CD4-positive, alpha-beta T cell treated with Interleukin-4 for 4 hours (primary cell): Measurements from ENCODE around the gene UBE3D.
"Not testable (repeated sequence)": the region's sequence is repeated elsewhere in the genome, so short reads cannot be mapped to it uniquely, and the experiment has no call there.

Experiments
- DNase-seq: peaks from one replicate; pipeline ENCODE4 v3.0.0-alpha.2; 2020

Gene UBE3D

DNA sequence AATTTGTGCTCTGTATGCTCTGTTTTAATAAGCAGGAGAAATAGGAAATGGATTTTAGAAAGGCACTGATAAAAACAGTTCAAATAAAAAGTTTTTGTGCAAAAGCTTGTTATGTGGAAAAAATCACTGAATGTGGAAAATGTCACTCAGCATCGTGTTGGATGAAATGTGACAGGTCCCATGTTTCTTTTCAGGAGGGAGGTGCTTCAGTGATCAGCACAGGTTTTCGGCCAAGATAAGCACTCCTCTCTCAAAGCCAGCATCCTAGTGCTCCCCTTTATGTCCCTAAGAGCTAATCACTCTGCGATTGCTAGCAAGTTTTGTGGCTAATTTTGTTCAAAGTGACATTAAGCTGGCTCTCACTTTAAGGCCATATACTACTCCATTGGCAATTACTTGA is 12.0 kb downstream of the UBE3D start:
- DNase-seq: no peak

DNA sequence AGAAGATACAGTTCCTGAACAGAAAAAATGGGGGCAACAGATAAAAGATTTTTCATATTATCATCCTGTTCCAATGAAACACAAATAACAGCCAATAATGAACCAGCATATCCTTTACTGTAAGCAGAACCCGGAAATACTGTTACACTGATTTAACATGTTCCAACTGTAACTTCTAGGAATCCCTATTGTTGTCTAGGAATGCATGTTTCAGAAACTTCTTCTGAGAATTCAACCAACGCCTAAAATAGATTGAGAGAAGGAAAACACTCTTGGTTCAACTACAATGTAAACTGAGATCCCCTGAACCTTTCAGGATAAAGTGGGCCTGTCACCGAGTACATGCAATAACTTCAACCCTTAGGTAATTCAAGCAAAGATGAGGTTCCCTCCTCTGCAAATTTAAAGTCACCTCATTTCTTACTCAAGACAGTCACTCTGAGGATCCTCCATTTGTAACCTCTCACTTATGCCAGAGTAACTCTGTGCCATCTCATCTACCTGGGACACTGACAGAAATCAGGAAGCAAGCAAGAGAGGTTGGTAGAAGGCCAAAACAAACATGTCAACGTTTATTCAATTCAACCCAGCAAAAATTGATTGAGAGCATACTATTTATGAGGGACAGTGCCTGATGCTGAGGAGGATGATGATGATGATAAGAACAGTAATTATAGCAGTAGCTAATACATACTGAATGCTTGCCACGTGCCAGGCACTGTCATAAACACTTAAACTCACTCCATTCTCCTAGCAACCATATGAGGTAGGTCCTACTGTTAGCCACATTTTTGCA is 14.1 kb downstream of the UBE3D start:
- DNase-seq: no peak

DNA sequence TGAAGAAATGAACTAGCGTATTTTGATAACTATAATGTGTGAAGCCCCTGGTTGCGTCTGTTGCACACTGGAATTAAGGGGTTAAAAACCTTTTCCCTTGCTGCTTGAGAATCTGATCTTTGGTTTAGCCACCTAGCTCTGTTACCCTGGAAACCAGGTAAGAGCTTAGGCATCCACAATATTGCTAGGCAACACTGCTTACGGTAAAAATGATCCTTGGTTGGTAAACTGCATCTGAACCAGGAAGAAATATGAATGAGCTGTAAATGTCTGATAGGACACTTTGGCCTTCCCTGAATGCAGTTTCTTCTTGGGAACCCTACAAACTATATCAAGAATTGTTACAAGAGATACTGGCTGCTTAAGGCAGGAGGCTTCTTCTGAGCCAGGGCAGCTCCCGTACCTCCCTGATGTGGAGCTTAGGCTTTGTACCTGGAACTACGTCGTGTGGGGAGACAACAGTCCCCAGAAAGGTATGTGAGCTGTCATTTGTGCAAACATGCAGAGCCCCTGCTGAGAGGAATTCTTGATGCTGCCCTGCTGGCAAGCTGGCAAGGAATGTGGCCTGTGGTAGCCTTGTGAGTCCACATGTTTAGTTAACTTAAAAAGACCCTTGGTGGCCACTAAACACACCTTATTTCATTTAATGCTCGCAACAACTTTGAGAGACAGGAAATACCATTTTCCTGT is 18.4 kb downstream of the UBE3D start:
- no peak for DNase-seq

DNA sequence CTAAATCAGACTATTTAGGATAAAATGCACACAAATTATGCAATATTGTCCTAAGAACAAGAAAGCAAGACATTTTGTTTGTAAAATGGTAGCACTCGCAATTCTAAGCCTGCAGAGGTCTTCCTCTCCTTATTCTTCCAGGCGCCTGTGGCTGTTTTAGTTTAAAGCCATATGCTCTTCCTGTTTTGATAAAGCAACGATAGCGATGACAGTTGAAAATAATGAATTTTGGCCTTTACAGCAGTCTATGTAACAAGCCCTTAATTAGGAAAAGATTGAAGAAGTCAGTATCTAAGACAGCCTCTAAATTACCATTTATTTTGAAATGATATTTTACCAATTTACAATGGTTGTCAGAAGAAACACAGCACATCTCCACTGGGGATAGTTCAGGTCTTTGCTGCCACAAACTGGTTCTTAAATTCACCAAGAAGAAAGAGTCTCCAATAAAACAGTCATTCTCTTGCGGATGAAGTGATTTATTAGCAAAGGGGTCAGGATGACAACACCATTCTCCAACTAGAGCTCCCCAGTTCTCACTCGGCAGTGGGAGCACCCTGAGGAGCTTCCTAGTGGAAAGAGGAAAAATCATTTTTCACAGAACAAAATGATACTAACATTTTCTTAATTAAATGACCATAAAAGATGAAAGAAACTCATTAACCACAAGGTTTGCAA is 21.4 kb downstream of the UBE3D start:
- DNase-seq: no peak

DNA sequence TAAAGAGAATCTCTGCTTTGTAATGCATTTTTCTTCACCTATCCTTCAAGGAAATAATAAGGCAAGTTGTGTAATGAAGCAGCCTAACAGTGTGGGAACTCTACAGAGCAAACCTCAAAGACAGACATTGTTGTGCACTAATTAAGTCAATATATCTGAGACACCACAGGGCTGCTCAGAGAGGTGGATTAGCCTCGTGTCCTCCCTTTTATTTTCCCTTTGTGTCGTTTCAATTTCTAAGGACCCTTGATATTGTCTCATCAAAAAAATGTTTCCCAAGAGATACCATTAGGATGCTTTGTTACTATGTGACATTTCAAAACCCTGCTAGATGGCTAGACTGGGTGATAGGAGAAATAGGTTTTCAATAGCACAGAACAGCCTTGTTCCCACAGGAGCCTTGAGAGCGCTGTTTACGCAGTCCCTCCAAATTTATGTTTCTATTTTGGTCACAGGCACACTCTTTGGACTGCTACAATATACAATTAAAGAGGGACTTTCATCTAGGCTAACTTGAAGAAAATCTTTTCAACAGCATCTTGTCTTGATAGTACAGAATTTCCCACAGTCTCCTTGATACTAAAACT is 23.1 kb downstream of the UBE3D start:
- no peak for DNase-seq

DNA sequence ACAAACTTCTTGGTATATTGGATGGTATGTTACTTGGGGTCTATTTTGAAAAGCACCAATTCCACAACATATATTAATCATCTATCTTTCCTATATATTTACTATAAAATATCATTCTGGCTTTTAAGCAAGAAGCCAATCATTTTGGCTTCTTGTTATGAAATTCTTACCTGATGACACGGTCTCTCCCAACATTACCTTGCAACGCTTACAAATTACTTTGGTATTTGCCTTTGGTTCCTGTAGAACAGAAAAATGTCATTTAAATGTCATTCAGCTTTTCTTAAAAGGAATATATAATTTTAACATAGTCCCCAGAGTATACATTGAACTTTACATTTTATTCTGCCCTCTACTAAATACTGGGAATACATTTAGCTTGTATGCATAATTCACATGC is 27.4 kb downstream of the UBE3D start:
- no peak for DNase-seq

DNA sequence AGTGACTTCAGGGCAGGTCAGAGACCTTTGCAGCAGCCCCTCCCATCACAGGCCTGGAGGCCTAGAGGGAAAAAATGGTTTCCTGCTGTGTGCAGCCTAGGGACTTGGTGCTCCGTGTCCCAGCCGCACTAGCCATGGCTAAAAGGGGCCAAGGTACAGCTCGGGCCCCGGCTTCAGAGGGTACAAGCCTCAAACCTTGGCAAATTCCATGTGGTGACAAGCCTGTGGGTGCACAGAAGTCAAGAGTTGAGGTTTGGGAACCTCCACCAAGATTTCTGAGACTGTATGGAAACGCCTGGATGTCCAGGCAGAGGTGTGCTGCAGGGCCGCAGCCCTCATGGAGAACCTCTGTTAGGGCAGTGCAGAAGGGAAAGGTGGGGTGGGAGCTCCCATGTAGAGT is 34.0 kb downstream of the UBE3D start:
- DNase-seq: no peak

DNA sequence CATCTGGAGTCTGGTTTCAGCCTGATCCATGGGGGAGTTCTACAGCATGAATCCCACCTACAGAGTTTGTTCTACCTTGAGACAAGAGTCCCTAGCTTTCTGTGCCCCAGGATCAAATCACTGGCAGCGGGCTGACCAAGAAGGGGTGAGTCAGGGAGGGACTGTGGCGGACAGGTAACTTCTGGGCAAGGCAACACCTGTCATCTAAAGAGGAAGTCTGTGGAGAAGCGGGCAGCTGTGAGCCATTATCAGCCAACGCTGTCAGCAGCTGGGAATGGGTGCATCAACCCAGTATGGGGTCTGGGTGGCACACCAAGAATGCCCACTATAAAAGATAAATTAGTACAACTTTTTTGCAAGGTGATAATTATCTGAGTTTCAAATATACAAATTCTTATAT is 45.9 kb downstream of the UBE3D start:
- no peak for DNase-seq

DNA sequence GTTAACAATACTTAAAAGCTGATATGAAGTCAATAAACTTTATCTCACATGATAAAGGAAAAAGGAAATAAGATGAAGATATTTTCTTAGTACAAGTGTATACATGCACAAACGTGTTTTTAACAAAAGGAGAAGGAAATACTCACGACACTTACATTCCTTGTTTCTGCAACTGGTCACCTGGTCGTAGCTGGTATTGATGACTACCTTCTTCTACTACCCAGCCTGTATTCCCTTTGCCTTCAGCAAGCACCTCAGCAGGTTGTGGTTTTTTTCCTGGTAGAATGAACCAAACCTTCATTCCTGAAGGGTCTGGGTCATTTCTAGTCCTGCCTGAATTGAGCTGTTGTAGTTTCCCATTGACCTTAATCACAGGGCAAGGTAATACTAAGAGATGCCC is 54.5 kb downstream of the UBE3D start:
- DNase-seq: not testable (repeated sequence)

DNA sequence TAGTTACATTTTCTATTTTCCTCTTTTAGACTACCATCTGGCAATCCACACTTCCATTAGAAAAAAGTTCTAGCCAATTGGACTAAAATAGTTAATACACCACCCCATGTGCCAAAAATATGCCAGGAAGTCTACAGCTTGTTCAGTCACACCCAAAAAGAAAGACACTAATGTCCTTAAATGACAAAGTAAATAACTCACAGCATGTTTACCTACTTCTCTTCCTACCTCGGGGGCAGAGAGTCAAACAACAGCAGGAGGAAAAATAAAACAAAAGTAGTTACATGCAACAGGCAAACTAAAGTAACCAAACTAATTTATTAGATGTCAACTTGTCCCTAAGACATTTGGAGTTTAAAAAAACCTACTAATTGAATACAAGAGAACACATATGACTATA is 57.0 kb downstream of the UBE3D start:
- no peak for DNase-seq

DNA sequence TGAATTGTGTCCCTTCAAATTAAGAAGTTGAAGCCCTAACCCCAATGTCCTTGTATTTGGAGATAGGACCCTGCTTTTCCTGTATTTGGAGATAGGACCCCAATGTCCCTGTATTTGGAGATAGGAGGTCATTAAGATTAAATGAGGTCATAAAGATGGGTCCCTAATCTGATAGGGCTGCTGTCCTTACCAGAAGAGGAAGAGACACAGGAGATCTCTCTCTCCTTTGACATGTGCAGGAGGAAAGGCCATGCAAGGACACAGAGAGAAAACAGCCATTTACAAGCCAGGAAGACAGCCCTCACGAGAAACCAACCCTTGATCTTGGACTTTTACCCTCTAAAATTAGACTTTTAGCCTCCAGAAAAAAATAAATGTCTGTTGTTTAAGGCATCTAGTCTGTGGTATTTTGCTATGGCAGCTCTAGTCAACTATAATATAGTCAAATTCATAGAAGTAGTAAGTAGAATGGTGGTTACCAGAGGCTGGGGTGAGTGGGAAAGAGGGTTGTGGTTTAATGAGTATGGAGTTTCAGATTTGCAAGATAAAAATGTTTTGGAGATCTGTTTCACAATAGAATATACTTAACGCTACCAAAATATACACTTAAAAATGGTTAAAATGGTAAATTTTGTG is 59.3 kb downstream of the UBE3D start:
- DNase-seq: no peak

DNA sequence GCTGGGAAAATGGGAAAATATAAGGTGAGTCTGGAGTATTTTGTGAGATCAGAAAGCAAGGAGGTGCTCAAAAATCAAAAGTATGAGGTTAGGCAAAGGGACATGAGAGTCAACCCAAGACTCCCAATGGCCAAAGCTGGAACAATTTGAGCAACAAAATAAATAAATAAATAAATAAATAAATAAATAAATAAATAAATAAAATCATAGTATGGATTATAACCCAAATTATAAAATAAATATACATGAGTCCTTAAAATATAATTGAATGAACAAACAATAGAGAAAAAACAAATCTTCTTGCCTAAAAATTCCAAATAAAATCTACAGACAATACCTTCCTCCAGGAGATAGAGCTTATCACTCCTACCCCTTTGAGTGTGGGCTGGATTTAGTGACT is 69.5 kb downstream of the UBE3D start:
- DNase-seq: no peak

DNA sequence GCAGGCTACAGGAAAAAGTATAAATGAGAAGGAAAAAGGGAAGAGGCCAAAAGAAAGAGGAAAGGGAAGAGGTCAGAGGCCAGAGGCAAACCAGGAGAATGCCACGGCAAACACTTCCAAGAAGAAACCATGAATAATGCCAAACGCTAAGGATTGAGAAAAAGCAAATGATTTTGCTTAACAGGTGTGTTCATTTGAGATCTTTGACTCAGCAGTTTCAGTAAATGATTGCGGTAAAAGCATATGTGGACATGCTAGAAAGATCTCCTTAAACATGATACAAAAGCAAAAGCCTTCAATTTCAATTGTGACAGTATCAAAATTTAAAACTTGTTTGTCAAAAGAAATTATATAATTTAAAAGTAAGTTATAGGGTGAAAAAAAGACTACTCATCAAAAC is 70.6 kb downstream of the UBE3D start:
- no peak for DNase-seq

DNA sequence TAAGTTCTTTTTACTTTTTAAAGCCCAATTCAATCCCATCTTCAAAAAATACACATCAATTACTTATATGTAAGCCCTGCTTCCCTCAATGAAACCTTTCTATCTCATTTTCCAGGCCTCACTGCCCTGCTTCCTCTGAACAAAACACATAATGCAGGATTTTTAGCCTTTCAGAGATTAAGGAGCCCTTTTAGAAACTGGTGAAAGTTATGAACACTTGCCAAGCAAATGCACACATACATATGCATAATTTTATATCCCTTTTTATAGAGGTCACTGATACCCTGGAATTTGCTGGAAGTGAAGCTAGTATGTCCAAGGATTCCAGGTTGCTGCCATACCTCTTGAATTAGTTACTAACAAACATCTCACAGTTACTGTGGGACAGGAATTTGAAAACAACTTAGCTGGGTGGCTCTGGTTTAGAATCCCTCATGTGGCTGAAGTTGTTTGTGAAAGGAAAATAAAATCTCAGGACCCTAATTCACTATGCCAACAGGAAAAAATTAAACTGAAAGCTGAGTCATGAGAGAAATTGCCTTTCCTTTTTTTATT is 75.8 kb downstream of the UBE3D start:
- no peak for DNase-seq

DNA sequence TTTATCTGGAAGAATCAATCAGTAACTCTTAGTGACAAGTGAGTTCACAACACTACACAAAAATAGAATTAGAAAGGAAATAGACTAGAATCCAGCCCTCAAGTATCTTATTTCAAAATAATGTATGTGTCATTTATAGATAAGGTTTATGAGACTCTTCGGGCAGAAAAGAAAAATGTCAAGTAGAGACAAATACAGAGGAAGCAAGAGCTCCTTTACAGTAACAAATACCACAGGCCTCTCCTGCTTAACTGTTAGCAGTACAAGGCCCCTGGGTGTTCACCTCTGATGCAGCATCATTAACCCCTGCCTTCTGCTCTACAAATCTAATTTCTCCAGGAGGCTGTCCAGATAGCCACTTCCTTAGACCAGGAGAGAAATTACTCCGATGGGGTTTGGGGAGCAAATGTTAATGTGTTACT is 76.7 kb downstream of the UBE3D start:
- DNase-seq: no peak

DNA sequence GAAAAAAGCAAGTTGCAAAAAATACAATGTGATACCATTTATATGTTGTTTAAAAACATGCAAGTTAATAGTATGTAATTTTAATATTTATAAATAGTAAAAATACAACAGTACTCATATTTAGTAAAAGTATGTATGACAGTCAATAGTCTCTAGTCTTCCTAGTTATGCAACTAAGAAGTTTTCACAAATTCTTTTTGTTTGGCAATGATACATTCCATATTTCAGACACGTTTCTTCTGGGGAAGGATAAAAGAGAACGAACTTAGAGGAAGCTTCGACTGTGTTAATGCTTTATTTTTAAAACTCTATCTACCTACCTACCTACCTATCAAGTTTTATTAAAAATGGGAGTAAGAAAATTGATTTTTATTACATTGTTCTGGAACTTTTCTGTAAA is 77.7 kb downstream of the UBE3D start:
- DNase-seq: no peak

DNA sequence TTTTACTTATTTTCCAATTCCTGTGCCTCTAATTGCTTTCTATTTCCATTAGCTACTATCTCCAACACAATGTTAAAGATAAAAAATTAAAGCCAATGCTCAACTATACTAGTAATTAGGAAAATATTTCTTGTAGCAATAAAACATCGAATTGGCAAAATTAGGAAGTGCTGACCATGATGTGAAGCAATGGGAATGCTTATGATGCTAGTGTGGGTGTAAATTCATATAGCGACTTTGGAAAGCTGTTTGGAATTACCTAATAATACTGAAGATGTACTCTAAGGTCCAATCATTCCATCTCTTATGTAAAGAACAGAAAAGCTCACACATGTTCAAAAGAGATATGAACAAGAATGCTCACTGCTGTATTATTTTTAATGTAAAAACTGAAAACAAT is 78.2 kb downstream of the UBE3D start:
- DNase-seq: no peak

DNA sequence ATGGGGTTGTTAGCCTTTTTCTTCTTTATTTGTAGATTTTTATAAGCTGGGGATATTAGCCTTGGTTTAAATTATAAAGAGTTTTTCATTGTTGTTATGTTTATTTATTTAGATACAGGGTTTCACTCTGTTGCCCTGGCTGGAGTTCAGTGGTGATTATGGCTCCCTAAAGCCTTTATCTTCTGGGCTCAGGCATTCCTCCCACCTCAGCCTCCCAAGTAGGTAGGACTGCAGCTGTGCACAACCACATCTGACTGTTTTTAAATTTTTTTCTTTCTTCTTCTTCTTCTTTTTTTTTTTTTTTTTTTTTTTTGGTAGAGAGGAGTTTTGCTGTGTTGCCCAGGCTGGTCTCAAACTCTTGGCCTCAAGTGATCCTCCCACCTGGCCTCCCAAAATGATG is 80.9 kb downstream of the UBE3D start:
- DNase-seq: no peak

DNA sequence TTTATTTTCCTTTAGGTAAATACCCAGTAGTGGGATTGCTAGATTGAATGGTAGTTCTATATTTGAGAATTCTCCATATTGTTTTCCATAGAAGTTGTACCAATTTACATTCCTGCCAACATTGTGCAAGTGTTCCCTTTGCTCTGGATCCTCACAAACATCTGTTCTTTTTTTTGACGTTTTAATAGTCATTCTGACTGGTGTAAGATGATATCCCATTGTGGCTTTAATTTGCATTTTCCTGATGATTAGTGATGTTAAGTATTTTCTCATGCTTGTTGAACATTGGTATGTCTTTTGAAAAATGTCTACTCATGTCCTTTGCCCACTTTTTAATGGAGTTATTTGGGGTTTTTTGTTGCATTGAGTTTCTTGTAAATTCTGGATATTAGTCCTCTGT is 85.6 kb downstream of the UBE3D start:
- DNase-seq: no peak

DNA sequence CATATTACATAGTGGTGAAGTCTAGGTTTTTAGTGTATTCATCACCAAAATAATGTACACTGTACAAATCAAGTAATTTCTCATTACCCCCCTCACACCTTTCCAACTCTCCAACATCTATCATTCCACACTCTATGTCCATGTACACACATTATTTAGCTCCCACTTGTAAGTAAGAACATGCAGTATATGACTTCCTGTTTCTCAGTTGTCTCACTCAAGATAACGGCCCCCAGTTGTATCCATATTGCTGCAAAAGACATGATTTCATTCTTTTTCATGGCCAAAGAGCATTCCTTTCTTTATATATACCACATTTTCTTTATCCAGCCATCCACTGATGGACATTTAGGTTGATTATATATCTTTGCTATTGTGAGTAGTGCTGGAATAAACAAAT is 86.0 kb downstream of the UBE3D start:
- no peak for DNase-seq

DNA sequence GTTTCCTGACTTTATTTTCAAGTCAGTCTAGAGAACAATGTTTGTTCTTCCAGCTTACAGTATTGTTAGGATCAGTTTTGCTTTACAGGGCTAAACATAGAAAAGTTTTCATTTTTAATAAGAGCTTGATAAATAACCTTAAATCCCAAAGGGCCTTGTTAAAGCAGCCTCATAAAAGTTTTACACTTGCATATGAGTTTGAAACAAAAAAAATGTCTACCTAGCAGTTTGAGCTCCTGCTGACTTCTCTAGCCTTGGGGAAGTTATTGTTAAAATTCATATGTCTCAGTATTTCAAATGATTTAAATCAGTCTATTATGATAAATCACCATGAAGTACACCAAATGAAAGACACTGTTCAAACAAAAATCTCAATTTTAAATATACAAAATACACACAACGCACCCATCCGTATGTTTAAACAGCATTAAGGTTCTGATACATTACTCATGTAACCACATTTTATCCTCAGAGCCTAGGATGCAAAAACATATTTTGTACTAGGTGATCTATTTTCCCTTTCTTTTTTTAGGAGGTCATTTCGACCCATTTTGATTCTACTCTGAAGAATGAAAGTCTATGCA is 87.2 kb downstream of the UBE3D start:
- DNase-seq: no peak

DNA sequence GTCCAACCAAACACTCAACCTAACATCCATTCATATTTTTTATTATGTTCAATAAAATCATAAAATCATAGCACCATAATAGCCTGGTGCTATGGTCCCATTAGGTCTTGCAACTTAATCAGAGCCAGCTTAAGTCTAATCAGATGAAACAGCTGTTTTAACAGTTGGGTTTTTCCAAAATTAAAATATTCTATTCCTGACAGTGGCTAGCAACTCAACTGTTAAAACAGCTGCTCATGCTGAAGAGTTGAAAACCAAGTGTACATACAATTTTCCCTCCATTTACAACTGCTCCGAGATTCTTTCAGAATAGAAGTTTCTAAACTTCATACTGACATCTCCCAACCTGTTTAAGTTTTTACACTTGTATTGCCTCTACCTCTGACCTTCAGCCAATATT is 89.5 kb downstream of the UBE3D start:
- DNase-seq: no peak
